Endothelial cell (in vitro differentiated cells): ENCODE data around the gene KIAA0040. TPM values are rescaled to one million over a fixed set of nuclear protein-coding genes. Genes with fewer than 3 reads are reported as not detected.

ENCODE experiments used
- DNase-seq: peaks from one replicate; pipeline ENCODE4 v3.0.0; 2021; ENCODE audit warnings: low spot score
- H3K27ac Mint-ChIP-seq: one replicate; pipeline ENCODE4 v1.8.0; 2021; ENCODE audit warnings: mixed read lengths, inconsistent platforms; ENCODE audit not compliant: unreplicated experiment
- H3K27me3 Mint-ChIP-seq: one replicate; pipeline ENCODE4 v1.8.0; 2021; ENCODE audit warnings: mild to moderate bottlenecking, moderate library complexity, mixed read lengths, inconsistent platforms; ENCODE audit not compliant: unreplicated experiment
- H3K36me3 Mint-ChIP-seq: one replicate; pipeline ENCODE4 v1.8.0; 2021; ENCODE audit warnings: mild to moderate bottlenecking, low read depth, mixed read lengths, inconsistent platforms; ENCODE audit not compliant: unreplicated experiment
- H3K4me1 Mint-ChIP-seq: one replicate; pipeline ENCODE4 v1.8.0; 2021; ENCODE audit warnings: mild to moderate bottlenecking, mixed read lengths, inconsistent platforms; ENCODE audit not compliant: unreplicated experiment
- H3K4me3 Mint-ChIP-seq: one replicate; pipeline ENCODE4 v1.8.0; 2021; ENCODE audit warnings: mild to moderate bottlenecking, mixed read lengths, inconsistent platforms; ENCODE audit not compliant: unreplicated experiment
- H3K9me3 Mint-ChIP-seq: one replicate; pipeline ENCODE4 v1.8.0; 2021; ENCODE audit warnings: mixed read lengths, inconsistent platforms; ENCODE audit not compliant: unreplicated experiment
- total RNA-seq: library from RNA; stranded (reverse); fragmentation: NEBNext Ultra II Directional; extraction: Animal tissue kit (Norgen Biotek cat#: 25700); gene quantifications from one replicate; pipeline ENCODE4 v1.2.1, GENCODE V29; 2021; ENCODE audit not compliant: unreplicated experiment
- TF ChIP-seq, protein P1 (sequence below): fragments of 200-600 bp; sonication (generic); IDR thresholded peaks from one replicate; pipeline ENCODE4 v1.5.0; 2021; ENCODE audit warnings: antibody characterized with exemption; ENCODE audit not compliant: unreplicated experiment

KIAA0040 gene
- total RNA-seq, 1 donor from 2014 or later: 4.1 TPM

DNA sequence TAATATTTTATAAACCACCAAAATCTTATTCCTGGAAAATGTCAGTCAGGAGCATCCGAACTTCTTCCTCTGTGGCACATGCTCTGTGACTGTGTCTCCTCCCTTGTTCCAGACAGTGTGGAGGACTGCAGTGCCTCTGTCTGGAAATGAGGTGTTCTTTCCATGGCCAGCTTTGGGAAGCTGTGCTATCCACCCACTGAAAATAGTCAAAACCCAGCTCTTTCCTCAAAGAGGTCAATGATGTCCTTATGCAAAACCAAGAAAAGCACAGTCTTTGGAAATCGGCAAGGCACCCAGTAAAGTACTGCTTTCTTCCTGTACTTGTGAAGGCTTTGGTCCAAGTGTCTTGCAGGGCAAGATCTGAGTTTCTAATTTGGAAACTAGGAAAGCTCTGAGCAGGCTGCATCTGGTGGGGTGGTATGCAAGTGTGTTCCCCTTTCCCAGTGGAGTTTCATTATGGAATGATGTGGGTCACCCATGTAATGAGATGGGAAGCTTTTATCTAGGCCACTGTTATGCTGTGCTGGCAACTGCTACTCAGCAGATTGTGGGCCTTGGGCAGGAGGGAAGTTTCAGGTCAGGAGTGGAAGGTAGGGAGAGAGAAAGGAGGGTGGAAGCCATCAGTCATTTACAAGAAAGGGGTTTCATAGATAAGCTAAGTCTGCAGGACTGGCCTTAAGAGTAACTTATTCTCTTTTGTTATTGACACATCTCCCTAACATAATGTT is 6.0 kb downstream of the KIAA0040 start:
- Mint-ChIP-seq H3K27me3 (peaks cover 1% of the 10 kb centered on the region), H3K4me3 (no peak overlapping the region), H3K27ac (no peak overlapping the region), H3K36me3 (no peaks in the 10 kb centered on the region), H3K4me1 (peaks cover 7% of the 10 kb centered on the region), H3K9me3 (no peaks in the 10 kb centered on the region)
- TF ChIP-seq, protein P1, sequence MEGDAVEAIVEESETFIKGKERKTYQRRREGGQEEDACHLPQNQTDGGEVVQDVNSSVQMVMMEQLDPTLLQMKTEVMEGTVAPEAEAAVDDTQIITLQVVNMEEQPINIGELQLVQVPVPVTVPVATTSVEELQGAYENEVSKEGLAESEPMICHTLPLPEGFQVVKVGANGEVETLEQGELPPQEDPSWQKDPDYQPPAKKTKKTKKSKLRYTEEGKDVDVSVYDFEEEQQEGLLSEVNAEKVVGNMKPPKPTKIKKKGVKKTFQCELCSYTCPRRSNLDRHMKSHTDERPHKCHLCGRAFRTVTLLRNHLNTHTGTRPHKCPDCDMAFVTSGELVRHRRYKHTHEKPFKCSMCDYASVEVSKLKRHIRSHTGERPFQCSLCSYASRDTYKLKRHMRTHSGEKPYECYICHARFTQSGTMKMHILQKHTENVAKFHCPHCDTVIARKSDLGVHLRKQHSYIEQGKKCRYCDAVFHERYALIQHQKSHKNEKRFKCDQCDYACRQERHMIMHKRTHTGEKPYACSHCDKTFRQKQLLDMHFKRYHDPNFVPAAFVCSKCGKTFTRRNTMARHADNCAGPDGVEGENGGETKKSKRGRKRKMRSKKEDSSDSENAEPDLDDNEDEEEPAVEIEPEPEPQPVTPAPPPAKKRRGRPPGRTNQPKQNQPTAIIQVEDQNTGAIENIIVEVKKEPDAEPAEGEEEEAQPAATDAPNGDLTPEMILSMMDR: no peak
- DNase-seq: no peak

DNA sequence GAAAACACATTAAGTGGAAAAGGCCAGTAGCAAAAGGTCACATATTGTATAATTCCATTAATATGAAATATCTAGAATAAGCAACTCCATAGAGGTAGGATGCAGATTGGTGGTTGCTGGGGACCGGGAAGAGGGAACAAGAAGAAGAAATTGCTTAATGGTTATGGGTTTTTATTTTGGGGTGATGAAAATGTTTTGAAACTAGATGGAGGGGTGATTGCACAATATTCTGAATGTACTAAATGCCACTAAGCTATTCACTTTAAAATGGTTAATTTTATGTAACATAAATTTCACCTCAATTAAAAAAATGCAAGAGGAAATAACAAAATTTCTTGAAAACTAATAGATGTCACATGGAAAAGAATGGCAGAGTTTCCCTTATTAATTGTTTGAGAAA is 6.7 kb downstream of the KIAA0040 start:
- Mint-ChIP-seq H3K27ac (no peak overlapping the region), H3K36me3 (no peaks in the 10 kb centered on the region), H3K27me3 (peaks cover 1% of the 10 kb centered on the region), H3K4me3 (no peak overlapping the region), H3K4me1 (peaks cover 13% of the 10 kb centered on the region), H3K9me3 (no peaks in the 10 kb centered on the region)
- no peak for DNase-seq
- TF ChIP-seq, protein P1: no peak

DNA sequence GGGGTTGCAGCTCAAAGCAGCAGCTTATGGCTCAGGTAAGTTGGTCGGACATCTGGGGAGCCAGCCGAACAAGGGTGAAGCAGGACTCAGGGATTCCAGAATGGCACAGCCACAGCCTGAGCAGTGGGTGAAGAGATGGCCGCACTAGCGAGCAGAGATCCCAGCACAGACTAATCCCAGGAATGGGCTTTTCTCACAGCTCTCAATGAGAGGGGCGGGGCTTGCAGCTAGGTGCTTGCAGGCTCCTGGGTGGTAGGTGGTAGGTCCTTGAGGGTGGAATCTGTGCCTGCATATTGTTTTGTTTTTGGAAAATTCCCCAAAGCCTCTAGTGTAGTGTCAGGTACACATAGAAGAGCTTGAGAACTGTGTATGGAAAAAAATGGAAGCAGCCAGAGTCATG is 9.0 kb downstream of the KIAA0040 start:
- TF ChIP-seq, protein P1: no peak
- no peaks in the 10 kb centered on the region for H3K9me3 Mint-ChIP-seq
- no peak for DNase-seq
- no peak overlapping the region for H3K4me3 Mint-ChIP-seq
- H3K36me3 Mint-ChIP-seq: no peaks in the 10 kb centered on the region
- no peak overlapping the region for H3K27ac Mint-ChIP-seq
- H3K27me3 Mint-ChIP-seq: peaks cover 1% of the 10 kb centered on the region
- H3K4me1 Mint-ChIP-seq: peaks cover 6% of the 10 kb centered on the region

DNA sequence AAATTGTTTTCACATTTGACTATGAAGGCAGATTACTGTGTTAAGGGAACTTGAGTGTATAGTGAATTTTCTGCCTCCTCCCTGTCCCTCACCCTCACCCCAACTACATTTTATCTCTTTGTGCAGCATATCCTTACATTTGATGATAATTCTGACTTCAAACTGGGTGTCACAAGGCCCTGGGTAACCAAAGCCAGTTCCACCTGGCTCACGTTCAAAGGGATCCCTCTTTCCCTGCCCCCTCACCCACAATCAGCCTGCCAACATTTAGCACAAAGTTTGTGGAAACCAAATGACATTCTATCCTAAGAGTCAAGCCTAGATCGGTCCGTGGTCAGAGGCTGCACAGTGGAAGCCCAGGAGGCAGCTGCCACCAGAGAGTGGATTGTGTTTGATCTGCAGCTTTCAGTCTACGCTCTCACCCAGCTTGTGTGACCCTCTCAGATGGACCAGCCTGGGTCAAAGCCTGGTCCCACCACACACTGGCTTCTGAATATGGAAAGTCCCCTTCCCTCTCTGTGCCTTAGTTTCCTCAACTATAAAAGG is 10.3 kb downstream of the KIAA0040 start:
- TF ChIP-seq, protein P1: no peak
- H3K27ac Mint-ChIP-seq: no peak overlapping the region
- no peak for DNase-seq
- H3K36me3 Mint-ChIP-seq: no peaks in the 10 kb centered on the region
- H3K27me3 Mint-ChIP-seq: peaks cover 1% of the 10 kb centered on the region
- no peak overlapping the region for H3K4me3 Mint-ChIP-seq
- H3K4me1 Mint-ChIP-seq: peaks cover 6% of the 10 kb centered on the region
- no peaks in the 10 kb centered on the region for H3K9me3 Mint-ChIP-seq

DNA sequence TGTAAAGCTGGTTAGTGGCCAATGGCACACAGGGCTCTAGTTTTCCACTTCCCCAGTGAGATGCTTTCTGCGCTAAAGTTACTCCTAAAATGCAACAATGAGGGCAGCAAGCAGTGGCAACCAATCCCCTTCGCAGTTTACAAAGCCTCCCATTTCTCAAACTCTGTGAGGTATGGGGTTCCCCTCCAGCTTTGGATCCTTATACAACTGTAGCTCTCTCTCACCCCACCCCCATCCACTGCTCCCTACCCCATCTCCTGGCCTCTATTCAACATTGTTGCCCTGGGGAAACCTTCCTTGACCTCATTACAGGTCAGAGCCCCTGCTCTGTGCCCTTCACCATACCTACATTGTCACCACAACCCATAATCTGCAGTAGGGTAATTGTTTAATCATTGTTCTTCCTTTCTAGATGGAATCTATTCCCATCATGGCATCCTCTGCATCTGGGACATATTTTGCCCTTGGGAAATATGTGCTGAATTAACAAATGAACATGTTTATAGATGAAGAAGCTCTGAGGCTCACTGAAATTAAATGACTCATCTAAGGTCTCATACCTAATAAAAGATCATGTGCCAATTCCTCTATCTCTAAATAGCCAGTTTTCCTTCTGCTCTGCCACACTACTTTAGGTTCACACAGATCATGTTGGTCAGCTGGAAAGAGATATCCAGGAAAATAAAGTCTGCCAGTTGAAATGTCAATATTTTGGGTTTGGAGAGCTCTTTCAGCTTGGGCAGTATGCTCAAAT is 12.6 kb downstream of the KIAA0040 start:
- Mint-ChIP-seq H3K36me3 (no peaks in the 10 kb centered on the region), H3K27ac (no peak overlapping the region), H3K27me3 (no peaks in the 10 kb centered on the region), H3K4me3 (no peak overlapping the region), H3K4me1 (peaks cover 6% of the 10 kb centered on the region), H3K9me3 (no peaks in the 10 kb centered on the region)
- no peak for DNase-seq
- TF ChIP-seq, protein P1: no peak
